HepG2 (cell line): ENCODE measurements around the gene WNT1. TPM values are rescaled to one million over a fixed set of nuclear protein-coding genes. Genes with fewer than 3 reads are reported as not detected.
A peak's percentile ranks its signal among the peaks of the same experiment; 100 is the strongest.

Experiments
- BCL3 ChIP-seq: sonication (generic); formaldehyde crosslinking; IDR thresholded peaks from 2 replicates; pipeline ENCODE4 v1.5.1; 2020; ENCODE audit warnings: mild to moderate bottlenecking, missing genetic modification reagents, moderate library complexity
- CHD2 ChIP-seq: IDR thresholded peaks from 2 replicates; pipeline ENCODE4 v1.6.1; 2011; ENCODE audit warnings: low read depth, low read length, improper control_type of control experiment
- ISX ChIP-seq: sonication (generic); formaldehyde crosslinking; conservative IDR thresholded peaks from 2 replicates; pipeline ENCODE4 v1.5.0; 2020; ENCODE audit warnings: missing genetic modification reagents
- MEIS2 ChIP-seq: sonication (generic); formaldehyde crosslinking; IDR thresholded peaks from 2 replicates; pipeline ENCODE4 v1.9.0; 2021; ENCODE audit warnings: mild to moderate bottlenecking, missing genetic modification reagents
- MLXIP ChIP-seq: sonication (generic); formaldehyde crosslinking; IDR thresholded peaks from 2 replicates; pipeline ENCODE4 v1.9.0; 2021; ENCODE audit warnings: missing genetic modification reagents, borderline replicate concordance
- NAIF1 ChIP-seq: sonication (generic); formaldehyde crosslinking; IDR thresholded peaks from 2 replicates; pipeline ENCODE4 v1.5.0; 2020; ENCODE audit warnings: mild to moderate bottlenecking, missing genetic modification reagents, borderline replicate concordance
- PBX2 ChIP-seq: IDR thresholded peaks from 2 replicates; pipeline ENCODE4 v1.6.1; 2016; ENCODE audit warnings: control low read depth
- SP2 ChIP-seq: sonication (generic); formaldehyde crosslinking; IDR thresholded peaks from 2 replicates; pipeline ENCODE4 v1.5.1; 2020; ENCODE audit warnings: mild to moderate bottlenecking, missing genetic modification reagents
- SRSF4 ChIP-seq: fragments of 200-400 bp; formaldehyde crosslinking; IDR thresholded peaks from one replicate; pipeline ENCODE4 v1.6.1; 2018; ENCODE audit warnings: mild to moderate bottlenecking, low read depth, low read length, moderate library complexity; ENCODE audit not compliant: poor library complexity, severe bottlenecking
- TERF1 ChIP-seq: sonication (generic); formaldehyde crosslinking; IDR thresholded peaks from 2 replicates; pipeline ENCODE4 v1.8.0; 2022; ENCODE audit warnings: mild to moderate bottlenecking, missing genetic modification reagents, moderate library complexity
- TFDP1 ChIP-seq: IDR thresholded peaks from 2 replicates; pipeline ENCODE4 v1.6.1; 2016; ENCODE audit warnings: missing compliant biosample characterization, missing genetic modification reagents, borderline replicate concordance
- TMF1 ChIP-seq: sonication (generic); formaldehyde crosslinking; IDR thresholded peaks from 2 replicates; pipeline ENCODE4 v1.8.1; 2022; ENCODE audit warnings: low read depth, missing genetic modification reagents
- TRAFD1 ChIP-seq: sonication (generic); formaldehyde crosslinking; IDR thresholded peaks from 2 replicates; pipeline ENCODE4 v1.5.1; 2020; ENCODE audit warnings: missing genetic modification reagents, mild to moderate bottlenecking, borderline replicate concordance
- ZNF251 ChIP-seq: sonication (generic); formaldehyde crosslinking; IDR thresholded peaks from 2 replicates; pipeline ENCODE4 v1.9.0; 2021; ENCODE audit warnings: mild to moderate bottlenecking, missing genetic modification reagents
- ZNF737 ChIP-seq: sonication (generic); formaldehyde crosslinking; IDR thresholded peaks from 2 replicates; pipeline ENCODE4 v1.5.0; 2020; ENCODE audit warnings: missing genetic modification reagents, mild to moderate bottlenecking, borderline replicate concordance
- ZNF766 ChIP-seq: sonication (generic); formaldehyde crosslinking; IDR thresholded peaks from 2 replicates; pipeline ENCODE4 v1.5.0; 2020; ENCODE audit warnings: missing genetic modification reagents, borderline replicate concordance
- ZSCAN20 ChIP-seq: sonication (generic); formaldehyde crosslinking; IDR thresholded peaks from 2 replicates; pipeline ENCODE4 v1.4.0; 2020; ENCODE audit warnings: missing genetic modification reagents, mild to moderate bottlenecking, borderline replicate concordance
- polyA plus RNA-seq, 8 experiments: library from polyadenylated mRNA; depleted of rRNA in 3 of 8; stranded (reverse) in 7 of 8; unstranded in 1 of 8; fragments of >200 nt; fragmentation: Illumina TruSeq in 4 of 8; extraction: Trizol in 4 of 8; gene quantifications; 2 replicates each; pipeline versions ENCODE4 v1.2.1 to v1.2.3, GENCODE V29; 2011 to 2016; ENCODE audit warnings: low read depth in 4 of 8, missing spikeins in 1 of 8, mixed read lengths in 1 of 8; ENCODE audit not compliant: insufficient read depth in 1 of 8
- total RNA-seq, 5 experiments: library from RNA; depleted of rRNA; stranded (reverse); fragments of >200 nt; fragmentation: Illumina TruSeq; extraction: Trizol; gene quantifications; 2 replicates each; pipeline ENCODE4 v1.2.3, GENCODE V29; 2016; ENCODE audit warnings: low read depth in 1 of 5

Gene WNT1
- total and polyA plus RNA-seq, 2 of the 13 experiments (the other 11 are each of a cell fraction or from before 2014, with no cell fraction given), result not detected

- peak; percentile 76 for TF ChIP-seq SP2 (CRISPR knock-in tag)
- TF ChIP-seq NAIF1 (CRISPR knock-in tag), result no peak
- TF ChIP-seq TMF1 (CRISPR knock-in tag), result peak; percentile 57; the same call in 1 of the 2 replicates
- peak; percentile 47; the same call in 1 of the 2 replicates for TF ChIP-seq TFDP1 (CRISPR knock-in tag)
- TF ChIP-seq ZSCAN20, result peak; percentile 65; the same call in 1 of the 2 replicates
- TF ChIP-seq TERF1, result no peak
- 0 out of 2 replicates have a peak, but pooled peaks have one; percentile 70 for TF ChIP-seq ISX
- TF ChIP-seq ZNF737 (CRISPR knock-in tag), result no peak
- peak; percentile 54; the same call in 1 of the 2 replicates for TF ChIP-seq TRAFD1 (CRISPR knock-in tag)
- TF ChIP-seq MEIS2 (CRISPR knock-in tag), result 0 out of 2 replicates have a peak, but pooled peaks have one; percentile 33
- no peak for TF ChIP-seq ZNF251 (CRISPR knock-in tag)
- TF ChIP-seq PBX2 (CRISPR knock-in tag), result no peak
- TF ChIP-seq CHD2, result no peak
- peak; percentile 78; the same call in 1 of the 2 replicates for TF ChIP-seq ZNF766
- TF ChIP-seq SRSF4, result peak; percentile 62
- TF ChIP-seq MLXIP (CRISPR knock-in tag), result 0 out of 2 replicates have a peak, but pooled peaks have one; percentile 70
- peak; percentile 51; the same call in 1 of the 2 replicates for TF ChIP-seq BCL3
Measured at GRCh38 chr12:49018261-49019119, 40.4 kb downstream of the WNT1 start, which contains the start of gene PRKAG1 (continued).
